GM12875 (cell line): ENCODE measurements around the gene KIAA1755.

ENCODE experiments used
- H3K4me3 ChIP-seq: one replicate; pipeline ENCODE4 v1.5.1; 2011; ENCODE audit warnings: low read depth, low read length, control low read depth
- TF ChIP-seq, protein P1 (sequence below): IDR thresholded peaks from 2 replicates; pipeline ENCODE4 v1.5.1; 2011; ENCODE audit warnings: low read depth, mild to moderate bottlenecking, control low read depth, inconsistent platforms, low read length, moderate library complexity, borderline replicate concordance; ENCODE audit not compliant: insufficient read depth

KIAA1755 gene

GRCh38 chr20:38260378-38261053, at the start of gene KIAA1755:
Gene KIAA1755 (minus strand): TSS chr20:38260735. CDS start chr20:38260500, 235 bp downstream.
- no peak within 1 kb of the TSS for H3K4me3 ChIP-seq
- TF ChIP-seq, protein P1, sequence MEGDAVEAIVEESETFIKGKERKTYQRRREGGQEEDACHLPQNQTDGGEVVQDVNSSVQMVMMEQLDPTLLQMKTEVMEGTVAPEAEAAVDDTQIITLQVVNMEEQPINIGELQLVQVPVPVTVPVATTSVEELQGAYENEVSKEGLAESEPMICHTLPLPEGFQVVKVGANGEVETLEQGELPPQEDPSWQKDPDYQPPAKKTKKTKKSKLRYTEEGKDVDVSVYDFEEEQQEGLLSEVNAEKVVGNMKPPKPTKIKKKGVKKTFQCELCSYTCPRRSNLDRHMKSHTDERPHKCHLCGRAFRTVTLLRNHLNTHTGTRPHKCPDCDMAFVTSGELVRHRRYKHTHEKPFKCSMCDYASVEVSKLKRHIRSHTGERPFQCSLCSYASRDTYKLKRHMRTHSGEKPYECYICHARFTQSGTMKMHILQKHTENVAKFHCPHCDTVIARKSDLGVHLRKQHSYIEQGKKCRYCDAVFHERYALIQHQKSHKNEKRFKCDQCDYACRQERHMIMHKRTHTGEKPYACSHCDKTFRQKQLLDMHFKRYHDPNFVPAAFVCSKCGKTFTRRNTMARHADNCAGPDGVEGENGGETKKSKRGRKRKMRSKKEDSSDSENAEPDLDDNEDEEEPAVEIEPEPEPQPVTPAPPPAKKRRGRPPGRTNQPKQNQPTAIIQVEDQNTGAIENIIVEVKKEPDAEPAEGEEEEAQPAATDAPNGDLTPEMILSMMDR = no peak

- TF ChIP-seq, protein P1 = no peak
These were observed 47.9 kb upstream of the KIAA1755 start for GRCh38 chr20:38308447-38308846.

DNA sequence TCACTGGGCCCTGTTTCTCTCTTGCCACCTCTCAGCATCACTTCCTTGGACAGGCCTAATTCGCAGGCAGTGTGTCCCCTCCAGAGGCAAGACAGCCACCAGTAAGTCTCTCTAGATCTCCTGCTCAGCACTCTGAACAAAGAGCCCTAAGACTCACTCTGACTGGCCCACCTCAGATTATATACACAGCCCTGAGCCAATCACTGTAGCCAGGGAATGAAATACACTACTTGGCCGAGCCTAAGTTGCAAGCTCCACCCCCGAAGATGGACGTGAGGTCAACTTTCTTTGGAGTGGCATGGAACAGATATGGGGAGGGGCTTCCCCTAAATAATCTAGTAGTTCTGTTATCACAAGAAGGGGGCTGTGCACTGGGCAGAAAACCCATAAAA, 47.5 kb upstream of the KIAA1755 start:
- H3K4me3 ChIP-seq = no peak overlapping the region
- TF ChIP-seq, protein P1 = no peak

More at GRCh38 chr20:38308447-38308846, 47.9 kb upstream of the KIAA1755 start:
- H3K4me3 ChIP-seq = no peak overlapping the region

DNA sequence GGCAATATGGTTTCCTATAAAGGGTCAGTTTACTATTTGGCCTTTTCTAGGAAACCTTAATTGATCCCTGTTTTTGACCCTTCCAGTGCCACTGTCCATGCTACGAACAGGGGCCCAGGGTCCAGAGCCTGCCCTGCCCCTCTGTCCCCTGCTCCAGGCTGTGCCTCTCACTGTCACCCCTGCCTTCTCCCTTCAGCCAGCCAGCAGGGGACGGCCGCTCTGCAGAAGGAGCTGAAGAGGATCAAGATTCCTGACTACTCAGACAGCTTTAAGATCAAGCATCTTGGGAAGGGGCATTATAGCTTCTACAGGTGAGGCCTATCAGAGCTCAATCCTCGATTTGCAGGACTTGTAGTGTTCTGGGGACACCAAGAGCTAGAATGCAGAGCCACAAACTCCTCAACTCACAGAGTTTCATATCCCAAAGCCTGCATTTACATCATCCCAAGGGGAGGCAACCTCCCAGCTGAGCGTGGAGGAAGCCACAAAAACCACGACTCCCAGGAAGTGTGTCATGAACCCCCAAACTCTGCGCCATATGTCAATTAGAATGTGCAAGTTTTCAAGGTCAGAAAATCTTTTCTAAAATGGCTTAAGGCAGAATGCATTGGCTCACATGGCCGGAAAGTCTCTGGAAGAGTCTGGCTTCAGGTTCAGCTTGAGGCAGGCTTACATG, 47.0 kb upstream of the KIAA1755 start:
- H3K4me3 ChIP-seq = no peak overlapping the region

GRCh38 chr20:38306379-38306778, 45.8 kb upstream of the KIAA1755 start:
- TF ChIP-seq, protein P1 = no peak

More for the DNA sequence above, 47.0 kb upstream of the KIAA1755 start:
- TF ChIP-seq, protein P1 = no peak

DNA sequence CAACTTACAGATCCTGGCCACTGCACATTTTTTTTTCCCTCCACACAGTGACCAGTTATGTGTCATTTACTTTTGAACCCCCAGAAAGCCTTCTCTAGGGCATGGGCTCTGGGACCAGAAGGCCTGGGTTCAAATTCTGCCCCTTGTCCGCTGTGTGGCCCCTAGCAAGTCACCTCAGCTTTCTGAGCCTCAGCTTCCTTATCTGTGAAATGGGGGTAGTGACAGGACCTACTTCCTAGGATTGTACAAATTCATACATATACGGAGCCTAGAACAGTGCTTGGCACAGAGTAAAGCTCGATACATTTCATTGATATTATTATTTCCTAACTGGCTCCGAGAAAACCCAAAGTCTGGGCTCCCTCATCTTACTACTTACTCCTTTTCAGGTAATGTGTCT, 45.0 kb upstream of the KIAA1755 start:
- no peak overlapping the region for H3K4me3 ChIP-seq
- TF ChIP-seq, protein P1 = no peak

More at GRCh38 chr20:38306379-38306778, 45.8 kb upstream of the KIAA1755 start:
- H3K4me3 ChIP-seq = no peak overlapping the region

DNA sequence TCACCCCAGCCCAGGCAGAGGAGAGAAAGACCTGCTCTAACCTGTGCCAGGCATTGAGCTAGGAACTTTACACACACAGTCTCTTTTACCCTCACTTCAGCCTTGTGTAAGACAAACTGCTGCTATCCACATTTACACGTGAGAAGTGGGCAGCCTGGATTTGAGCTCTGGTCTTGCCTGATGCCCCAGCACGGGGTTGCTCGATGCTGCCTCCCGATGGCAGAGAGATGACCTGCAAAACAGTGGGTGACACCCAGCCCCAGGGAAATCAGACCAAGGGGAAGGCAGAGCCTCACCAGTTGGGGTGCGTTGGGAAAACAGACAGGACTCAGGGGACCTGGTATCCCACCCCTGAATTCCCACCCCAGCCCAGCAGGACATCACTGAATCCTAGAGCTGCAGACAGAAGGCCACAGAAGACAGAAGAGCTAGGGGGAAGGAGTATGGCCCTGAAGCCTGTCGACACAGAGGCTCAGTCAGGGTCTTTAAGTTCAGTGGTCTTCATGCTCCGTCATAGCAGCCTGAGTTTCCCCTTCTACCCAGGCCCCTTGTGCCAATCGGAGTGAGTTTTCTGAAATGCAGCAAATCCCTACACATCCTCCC, 44.4 kb upstream of the KIAA1755 start:
- TF ChIP-seq, protein P1 = peak; percentile 55
- H3K4me3 ChIP-seq = no peak overlapping the region
